GM18520 (cell line): ENCODE data around the gene PPEF1.

Experiments
- ATAC-seq: cut with Tn5 transposase; IDR thresholded peaks from one replicate; pipeline ENCODE4 v1.9.1; 2021; ENCODE audit not compliant: unreplicated experiment

Gene PPEF1

DNA sequence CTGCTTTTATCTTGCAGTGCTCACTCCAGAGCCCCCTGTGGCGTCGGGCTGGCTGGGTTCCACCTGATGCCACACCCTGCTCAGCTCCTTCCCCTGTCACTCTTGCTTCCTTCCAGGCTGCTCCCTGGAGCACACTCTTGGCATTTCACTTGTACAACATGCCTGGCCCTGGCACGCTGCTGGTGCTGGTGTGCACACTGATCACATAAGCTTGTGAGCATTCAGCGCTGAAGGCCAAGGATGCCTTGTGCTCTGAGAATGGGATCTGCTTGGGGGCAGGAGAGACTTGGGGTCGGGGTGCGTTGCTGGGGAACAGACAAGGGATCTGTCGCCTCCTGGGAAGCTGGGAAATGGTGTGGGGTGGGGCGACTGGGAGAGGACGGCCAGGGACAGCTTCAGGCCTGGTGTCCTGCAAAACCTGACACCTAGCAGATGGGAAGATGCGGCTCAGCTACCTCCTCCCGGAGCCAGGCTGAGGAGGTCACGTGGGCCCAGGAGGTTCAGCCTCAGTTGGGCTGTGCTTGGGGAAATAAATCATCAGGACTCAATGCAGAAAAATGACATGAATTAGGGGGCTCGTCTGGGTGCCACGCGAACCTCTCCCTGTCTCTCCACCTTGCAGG is 167.9 kb downstream of the PPEF1 start:
- ATAC-seq = no peak

DNA sequence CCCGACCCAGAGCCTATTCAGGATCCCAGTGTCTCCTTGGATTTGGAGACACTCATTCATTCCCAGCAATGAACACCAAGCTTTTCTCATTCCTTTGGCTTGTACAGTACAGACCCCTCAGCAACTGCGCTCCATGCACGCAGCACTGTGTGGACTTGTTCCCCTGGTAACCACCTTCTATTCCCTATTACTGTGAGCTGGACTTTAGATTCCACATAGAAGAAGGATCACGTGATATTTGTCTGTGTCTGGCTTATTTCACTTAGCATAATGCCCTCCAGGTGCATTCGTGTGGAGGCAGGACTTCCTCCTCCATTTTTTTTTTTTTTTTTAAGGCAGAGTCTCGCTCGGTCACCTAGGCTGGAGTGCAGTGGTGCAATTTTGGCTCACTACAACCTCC is 170.0 kb downstream of the PPEF1 start:
- no peak for ATAC-seq
